RPMI7951 (cell line): ENCODE data around the gene NBPF6. TPM values are rescaled to one million over a fixed set of nuclear protein-coding genes. Genes with fewer than 3 reads are reported as not detected.
A peak's percentile ranks its signal among the peaks of the same experiment; 100 is the strongest.
"Not testable (repeated sequence)": the region's sequence is repeated elsewhere in the genome, so short reads cannot be mapped to it uniquely, and the experiment has no call there.

ENCODE experiments used
- DNase-seq: peaks from one replicate; pipeline ENCODE4 v3.0.0-alpha.2; 2012; ENCODE audit warnings: low read depth
- total RNA-seq: library from RNA; depleted of rRNA; stranded (reverse); fragments of >200 nt; shearing (Covaris generic); gene quantifications from 2 replicates; pipeline ENCODE4 v1.2.3, GENCODE V29; 2014; rRNA removed

Gene NBPF6
- total RNA-seq, 1 experiment from 2014 or later, result 2.5 TPM

DNA sequence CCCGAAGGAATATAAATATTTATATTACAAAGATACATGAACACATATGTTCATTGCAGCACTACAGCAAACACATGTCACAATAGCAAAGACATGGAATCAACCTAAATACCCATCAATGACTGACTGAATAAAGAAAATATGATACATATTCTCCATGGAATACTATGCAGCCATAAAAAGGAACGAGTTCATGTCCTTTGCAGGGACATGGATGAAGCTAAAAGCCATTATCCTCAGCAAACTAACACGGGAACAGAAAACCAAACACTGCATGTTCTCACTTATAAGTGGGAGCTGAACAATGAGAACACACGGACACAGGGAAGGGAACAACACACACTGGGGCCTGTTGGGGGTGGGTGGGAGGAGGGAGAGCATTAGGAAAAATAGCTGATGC is 46.7 kb downstream of the NBPF6 start:
- not testable (repeated sequence) for DNase-seq

DNA sequence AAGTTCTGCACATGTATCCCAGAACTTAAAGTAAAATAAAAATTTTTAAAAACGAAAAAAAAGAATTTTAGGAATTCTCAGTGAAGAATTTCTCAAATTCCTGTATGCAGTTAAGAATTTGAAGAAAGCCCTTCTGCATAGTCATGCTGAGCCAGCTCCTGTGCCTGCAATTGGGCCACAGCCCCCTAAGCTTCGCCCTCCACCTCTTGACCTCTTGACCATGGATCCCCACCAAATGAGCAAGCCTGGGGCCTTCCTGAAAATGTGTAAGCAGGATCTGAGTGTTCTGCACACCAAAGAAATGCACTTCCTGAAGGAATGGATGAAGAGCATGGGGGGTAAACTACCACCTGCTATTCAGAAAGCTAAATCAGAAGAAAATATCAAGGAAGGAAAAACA is 52.0 kb downstream of the NBPF6 start:
- peak; percentile 11 for DNase-seq

DNA sequence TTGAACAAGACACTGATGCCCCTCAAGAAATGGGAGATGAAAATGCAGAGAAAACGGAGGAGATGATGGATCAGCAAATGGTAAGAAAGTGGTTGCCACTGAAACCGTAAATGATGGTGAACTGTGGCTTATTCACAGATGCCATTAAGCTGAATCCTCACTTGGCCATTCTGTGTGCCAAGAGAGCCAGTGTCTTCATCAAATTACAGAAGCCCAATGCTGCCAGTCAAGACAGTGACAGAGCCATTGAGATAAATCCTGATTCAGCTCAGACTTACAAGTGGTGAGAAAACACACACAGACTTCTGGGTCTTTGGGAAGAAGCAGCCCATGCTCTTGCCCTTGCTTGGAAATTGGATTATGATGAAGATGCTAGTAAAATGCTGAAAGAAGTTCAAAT is 52.5 kb downstream of the NBPF6 start:
- peak; percentile 78 for DNase-seq

DNA sequence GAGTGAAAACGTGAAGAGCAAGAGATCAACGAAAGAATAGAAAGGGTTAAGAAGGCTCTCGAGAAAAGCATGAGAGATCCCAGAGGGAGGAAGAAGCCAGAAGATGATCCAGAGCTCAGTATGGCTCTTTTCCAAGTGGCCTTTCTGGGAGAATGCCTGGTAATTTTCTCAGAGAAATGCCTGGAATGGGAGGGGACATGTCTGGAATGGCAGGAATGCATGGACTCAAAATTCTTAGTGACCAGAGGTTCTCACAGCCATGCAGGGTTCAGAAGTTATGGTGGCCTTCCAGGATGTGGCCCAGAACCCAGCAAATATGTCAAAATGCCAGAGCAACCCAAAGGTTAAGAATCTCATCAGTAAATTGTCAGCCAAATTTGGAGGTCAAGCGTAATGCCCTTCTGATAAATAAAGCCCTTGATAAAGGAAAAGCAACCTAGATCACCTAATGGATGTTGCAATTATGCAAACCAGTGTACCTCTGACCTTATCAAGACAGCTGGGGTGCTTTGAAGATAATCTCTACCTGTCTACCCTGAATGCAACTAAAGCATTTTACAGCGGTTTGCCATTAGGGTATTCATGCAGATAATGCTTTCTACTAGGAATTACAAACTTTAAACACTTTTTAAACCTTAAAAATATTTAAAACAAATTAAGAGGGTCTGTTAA is 53.1 kb downstream of the NBPF6 start:
- peak; percentile 87 for DNase-seq

DNA sequence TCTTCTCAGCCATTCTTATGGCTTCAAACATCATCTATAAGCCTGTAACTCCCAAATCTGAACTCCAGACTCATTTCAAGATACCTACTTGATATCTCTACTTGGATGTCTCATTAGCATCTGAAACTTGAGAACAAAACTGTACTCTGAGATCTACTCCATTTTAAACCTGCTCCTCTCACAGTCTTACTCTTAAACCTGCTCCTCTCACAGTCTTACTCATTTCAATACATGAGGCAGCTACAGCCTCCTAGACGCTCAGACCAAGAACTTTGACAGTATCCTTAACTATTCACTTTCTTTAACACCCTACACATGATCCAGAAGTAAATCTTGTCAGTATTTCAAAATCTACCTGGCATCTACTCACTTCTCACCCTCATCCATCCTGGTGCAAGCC is 54.3 kb downstream of the NBPF6 start:
- no peak for DNase-seq

DNA sequence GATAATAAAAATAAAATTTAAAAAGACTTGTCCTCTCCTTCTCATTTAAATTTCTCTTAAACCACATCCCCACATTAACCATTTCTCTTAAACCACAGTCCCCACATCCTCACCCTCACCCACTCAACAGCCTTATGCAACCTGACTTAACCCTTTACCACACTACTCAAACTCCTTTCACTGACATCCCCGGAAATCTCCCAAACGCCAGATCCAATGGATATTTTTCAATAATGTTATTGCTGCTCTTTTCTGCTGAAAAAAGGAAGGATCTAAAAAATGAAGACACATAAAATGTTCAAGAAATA is 55.6 kb downstream of the NBPF6 start:
- peak; percentile 7 for DNase-seq

DNA sequence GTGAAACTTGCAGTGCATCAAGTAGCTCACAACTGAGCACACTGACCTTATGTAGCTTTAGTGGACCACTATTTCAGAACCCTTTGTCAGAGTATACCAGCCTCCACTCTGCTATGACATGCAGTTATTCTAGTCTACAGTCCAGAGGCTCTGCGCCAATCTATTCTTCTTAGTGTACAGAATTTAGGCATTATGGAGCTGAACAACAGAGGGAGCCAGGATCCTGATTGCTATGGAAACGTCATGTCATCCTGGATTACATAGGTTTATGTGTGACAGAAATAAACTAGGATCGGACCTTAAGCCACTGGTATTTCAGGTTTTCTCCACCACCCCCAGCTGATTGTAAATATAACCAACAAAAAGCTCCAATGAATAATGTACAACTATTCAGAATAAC is 61.6 kb downstream of the NBPF6 start:
- no peak for DNase-seq

DNA sequence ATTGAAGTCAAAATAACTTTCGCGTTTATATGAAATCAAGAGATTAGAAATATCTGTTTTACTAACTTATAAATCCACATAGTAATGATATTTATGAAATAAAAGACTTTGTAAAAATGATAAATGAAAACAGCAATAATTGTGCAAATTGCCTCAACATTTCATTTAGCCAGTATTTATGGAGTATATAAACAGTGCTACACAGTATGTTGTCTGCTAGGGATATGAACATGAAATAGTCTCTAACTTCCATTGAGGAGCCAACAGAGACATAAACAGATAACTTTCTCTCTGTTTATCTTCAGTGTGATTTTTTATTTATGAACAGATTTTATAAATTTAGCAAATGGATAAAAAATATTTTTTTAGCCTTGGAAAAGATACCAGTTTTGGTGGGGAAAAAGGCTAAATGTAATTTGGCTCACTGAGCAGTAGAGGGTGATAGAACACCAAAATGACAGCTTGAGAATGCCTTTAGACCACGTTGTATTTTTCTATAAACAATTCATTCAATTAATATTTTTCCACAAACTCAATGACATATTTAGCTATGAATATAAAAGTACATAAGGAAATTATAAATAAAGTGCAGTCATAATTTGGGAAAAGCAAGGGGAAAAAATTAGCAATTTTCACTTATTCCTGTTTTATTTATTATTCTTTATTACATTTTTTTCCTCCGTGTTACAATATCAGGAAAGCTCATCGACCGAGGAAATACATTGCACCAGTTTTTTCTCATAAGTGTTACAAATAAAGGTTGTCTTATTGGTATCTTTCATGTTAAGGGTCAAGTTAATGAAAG is 62.3 kb downstream of the NBPF6 start:
- DNase-seq, result peak; percentile 33

DNA sequence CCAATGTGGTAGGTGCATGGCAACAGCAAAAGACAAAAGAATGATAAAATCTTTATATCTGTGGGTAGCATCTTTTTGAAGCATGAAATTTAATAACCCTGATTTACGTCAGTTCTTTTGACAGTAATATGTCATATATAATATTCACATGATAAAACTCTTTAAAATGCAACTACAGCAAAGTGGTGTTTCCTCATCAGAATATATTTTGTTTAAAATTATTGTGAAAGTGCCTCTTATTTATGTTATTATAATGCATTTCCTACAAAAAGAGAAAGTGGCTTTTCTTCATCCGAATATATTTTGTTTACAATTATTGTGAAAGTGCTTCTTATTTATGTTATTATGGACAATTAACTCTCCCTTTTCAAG is 62.9 kb downstream of the NBPF6 start:
- DNase-seq, result no peak

DNA sequence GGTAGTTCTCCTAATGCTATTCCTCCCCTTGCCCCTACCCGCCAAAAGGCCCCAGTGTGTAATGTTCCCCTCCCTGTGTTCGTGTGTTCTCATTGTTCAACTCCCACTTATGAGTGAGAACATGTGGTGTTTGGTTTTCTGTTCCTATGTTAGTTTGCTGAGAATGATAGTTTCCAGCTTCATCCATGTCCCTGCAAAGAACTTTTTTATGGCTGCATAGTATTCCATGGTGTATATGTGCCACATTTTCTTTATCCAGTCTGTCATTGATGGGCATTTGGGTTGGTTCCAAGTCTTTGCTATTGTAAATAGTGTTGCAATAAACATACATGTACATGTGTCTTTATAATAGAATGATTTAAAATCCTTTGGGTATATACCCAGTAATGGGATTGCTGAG is 63.8 kb downstream of the NBPF6 start:
- DNase-seq, result not testable (repeated sequence)

DNA sequence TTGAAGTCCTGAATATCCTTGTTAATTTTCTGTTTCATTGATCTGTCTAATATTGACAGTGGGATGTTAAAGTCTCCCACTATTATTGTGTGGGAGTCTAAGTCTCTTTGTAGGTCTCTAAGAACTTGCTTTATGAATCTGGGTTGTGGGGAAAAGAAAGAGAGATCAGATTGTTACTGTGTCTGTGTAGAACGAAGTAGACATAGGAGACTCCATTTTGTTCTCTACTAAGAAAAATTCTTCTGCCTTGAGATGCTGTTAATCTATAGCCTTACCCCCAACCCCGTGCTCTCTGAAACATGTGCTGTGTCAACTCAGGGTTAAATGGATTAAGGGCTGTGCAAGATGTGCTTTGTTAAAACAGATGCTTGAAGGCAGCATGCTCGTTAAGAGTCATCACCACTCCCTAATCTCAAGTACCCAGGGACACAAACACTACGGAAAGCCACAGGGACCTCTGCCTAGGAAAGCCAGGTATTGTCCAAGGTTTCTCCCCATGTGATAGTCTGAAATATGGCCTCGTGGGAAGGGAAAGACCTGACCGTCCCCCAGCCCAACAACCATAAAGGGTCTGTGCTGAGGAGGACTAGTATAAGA is 67.3 kb downstream of the NBPF6 start:
- not testable (repeated sequence) for DNase-seq

Other genes with a start within 250 kb of the NBPF6 start
- 70.3 and 86.8 TPM in 2 replicates for gene SLC25A24, start 250.0 kb upstream of the NBPF6 start, total RNA-seq
- gene NBPF4, start 206.3 kb upstream of the NBPF6 start, total RNA-seq, result 0.60 and 0.88 TPM in 2 replicates
- gene EEIG2, start 109.8 kb downstream of the NBPF6 start, total RNA-seq, result 40.5 and 47.8 TPM in 2 replicates
- 13.7 and 16.7 TPM in 2 replicates for gene HENMT1, start 210.8 kb downstream of the NBPF6 start, total RNA-seq
- gene PRPF38B, start 242.0 kb downstream of the NBPF6 start, total RNA-seq, result 13.7 and 16.0 TPM in 2 replicates